ENCODE data around the gene TP63. TPM values are rescaled to one million over a fixed set of nuclear protein-coding genes. Genes with fewer than 3 reads are reported as not detected.

The TP63 gene
- polyA plus RNA-seq, 3 donors: not detected

GRCh38 chr3:189821262-189821661 is 190.1 kb downstream of the TP63 start:
- Mint-ChIP-seq H3K9me3 (peaks cover 0 to 2% (median 0%) of the 10 kb centered on the region in 7 donors), H3K4me1 (no peaks in the 10 kb centered on the region), H3K36me3 (no peaks in the 10 kb centered on the region), H3K27me3 (ENCODE audit: low read depth in 3 of 3) (peaks cover 0 to 2% (median 0%) of the 10 kb centered on the region in 3 donors), H3K27ac (no peak overlapping the region), H3K4me3 (no peak overlapping the region)
- no peak for TF ChIP-seq CTCF (IDR thresholded peaks at IDR 0.05)
- H3K36me3 ChIP-seq (replicated peaks in 1 of 2; ENCODE audit: control insufficient read depth in 1 of 2, insufficient read depth in 2 of 2, low read length in 2 of 2): no peaks in the 10 kb centered on the region
- no peak overlapping the region for H3K9ac ChIP-seq (ENCODE audit: insufficient read depth, low read length, poor library complexity, severe bottlenecking)
- H3K4me3 ChIP-seq (replicated peaks in 1 of 3; ENCODE audit: low read depth in 2 of 3, low read length in 3 of 3): no peak overlapping the region
- H3K79me2 ChIP-seq (ENCODE audit: insufficient read depth, low read length): no peaks in the 10 kb centered on the region
- intact Hi-C loops (cut with micrococcal nuclease): no loop called here
- H4K20me1 ChIP-seq (ENCODE audit: insufficient read depth, low read length): no peaks in the 10 kb centered on the region
- no peaks in the 10 kb centered on the region for H3K9me3 ChIP-seq (replicated peaks in 1 of 2; ENCODE audit: control insufficient read depth in 1 of 2, insufficient read depth in 1 of 2, low read length in 2 of 2)
- H3K4me1 ChIP-seq (ENCODE audit: control insufficient read depth in 1 of 2, insufficient read depth in 2 of 2, low read length in 2 of 2): no peaks in the 10 kb centered on the region
- no peak overlapping the region for H2AFZ ChIP-seq (ENCODE audit: insufficient read depth, low read depth, low read length, poor library complexity, severe bottlenecking)
- no peak for DNase-seq
- H3K27me3 ChIP-seq (ENCODE audit: control insufficient read depth in 2 of 2, insufficient read depth in 2 of 2, low read length in 2 of 2): no peaks in the 10 kb centered on the region
- WGBS (ENCODE audit: insufficient coverage): 86% methylated on average over 1 of the region's 4 CpGs
- H3K4me2 ChIP-seq (replicated peaks; ENCODE audit: extremely low read depth, low read length, poor library complexity, severe bottlenecking): no peak overlapping the region
- H3K27ac ChIP-seq (ENCODE audit: low read depth in 1 of 2, low read length in 2 of 2): no peak overlapping the region

GRCh38 chr3:189822726-189823125 is 191.5 kb downstream of the TP63 start:
- no peaks in the 10 kb centered on the region for H4K20me1 ChIP-seq (ENCODE audit: insufficient read depth, low read length)
- TF ChIP-seq CTCF (IDR thresholded peaks at IDR 0.05): no peak
- no peaks in the 10 kb centered on the region for H3K4me1 Mint-ChIP-seq
- H3K36me3 ChIP-seq (replicated peaks in 1 of 2; ENCODE audit: control insufficient read depth in 1 of 2, insufficient read depth in 2 of 2, low read length in 2 of 2): no peaks in the 10 kb centered on the region
- H3K27me3 ChIP-seq (ENCODE audit: control insufficient read depth in 2 of 2, insufficient read depth in 2 of 2, low read length in 2 of 2): no peaks in the 10 kb centered on the region
- H3K4me2 ChIP-seq (replicated peaks; ENCODE audit: extremely low read depth, low read length, poor library complexity, severe bottlenecking): no peak overlapping the region
- no peak overlapping the region for H3K27ac ChIP-seq (ENCODE audit: low read depth in 1 of 2, low read length in 2 of 2)
- no peaks in the 10 kb centered on the region for H3K9me3 ChIP-seq (replicated peaks in 1 of 2; ENCODE audit: control insufficient read depth in 1 of 2, insufficient read depth in 1 of 2, low read length in 2 of 2)
- peaks cover 0 to 2% (median 0%) of the 10 kb centered on the region in 7 donors for H3K9me3 Mint-ChIP-seq
- no peak overlapping the region for H3K4me3 Mint-ChIP-seq
- H3K36me3 Mint-ChIP-seq: no peaks in the 10 kb centered on the region
- intact Hi-C loops (cut with micrococcal nuclease): no loop called here
- H3K4me3 ChIP-seq (replicated peaks in 1 of 3; ENCODE audit: low read depth in 2 of 3, low read length in 3 of 3): no peak overlapping the region
- no CpG with 5 or more reads among the region's 3 CpGs for WGBS (ENCODE audit: insufficient coverage)
- peaks cover 0 to 2% (median 0%) of the 10 kb centered on the region in 3 donors for H3K27me3 Mint-ChIP-seq (ENCODE audit: low read depth in 3 of 3)
- H3K27ac Mint-ChIP-seq: no peak overlapping the region
- H3K9ac ChIP-seq (ENCODE audit: insufficient read depth, low read length, poor library complexity, severe bottlenecking): no peak overlapping the region
- no peaks in the 10 kb centered on the region for H3K4me1 ChIP-seq (ENCODE audit: control insufficient read depth in 1 of 2, insufficient read depth in 2 of 2, low read length in 2 of 2)
- no peaks in the 10 kb centered on the region for H3K79me2 ChIP-seq (ENCODE audit: insufficient read depth, low read length)
- DNase-seq: no peak
- no peak overlapping the region for H2AFZ ChIP-seq (ENCODE audit: insufficient read depth, low read depth, low read length, poor library complexity, severe bottlenecking)

All from CD14-positive monocyte (primary cell).